GM12878 (cell line): Measurements from ENCODE around the gene BLCAP. TPM values are rescaled to one million over a fixed set of nuclear protein-coding genes. Genes with fewer than 3 reads are reported as not detected.

Experiments
- ATAC-seq: fragments of 200-7000 bp; cut with Tn5 transposase; 3 replicates; pipeline ENCODE4 v1.9.1; 2020; ENCODE audit warnings: mild to moderate bottlenecking, moderate library complexity
- BruUV-seq: library from RNA; stranded (reverse); fragments of 400-500 nt; replicated peaks from 2 replicates; lab custom pipeline; 2021; lab: Mats Ljungman, UMichigan
- CTCF ChIA-PET: fragments of 300-600 bp; sonication (Branson Sonifier 250); formaldehyde crosslinking; extraction: SDS; loops from one replicate; lab custom pipeline; 2021; ENCODE audit warnings: inconsistent platforms; lab: Yijun Ruan, JAX
- POLR2A ChIA-PET: fragments of 350-600 bp; formaldehyde crosslinking; extraction: SDS; loops from one replicate; lab custom pipeline; 2021; ENCODE audit warnings: inconsistent platforms; lab: Charles Lee
- RAD21 ChIA-PET: fragments of 300-600 bp; sonication (Branson Sonifier 250); formaldehyde crosslinking; loops from one replicate; lab custom pipeline; 2023; ENCODE audit warnings: antibody characterized with exemption; ENCODE audit not compliant: unreplicated experiment; lab: Charles Lee
- SMC1A ChIA-PET: fragments of 300-600 bp; sonication (Branson Sonifier 250); formaldehyde crosslinking; loops from one replicate; lab custom pipeline; 2023; ENCODE audit not compliant: unreplicated experiment, uncharacterized antibody; lab: Charles Lee
- DNase-seq: peaks from one replicate; pipeline ENCODE4 v3.0.0-alpha.2; 2011; ENCODE audit warnings: low read depth, low spot score
- FAIRE-seq: peaks from 3 replicates; lab custom pipeline; 2011; peaks lifted over from hg19 to GRCh38; lab: Jason Lieb, UNC
- H2AFZ ChIP-seq: 2 replicates; pipeline ENCODE4 v1.6.0; 2011; ENCODE audit warnings: low read depth, low read length, control low read depth; ENCODE audit not compliant: control insufficient read depth
- H3K27ac ChIP-seq: 2 replicates; pipeline ENCODE4 v1.5.1; 2011; ENCODE audit warnings: control low read depth; ENCODE audit not compliant: control insufficient read depth, insufficient read depth
- H3K27me3 ChIP-seq, 2 experiments: replicated peaks in 1 of 2; 2 replicates each; pipeline versions ENCODE4 v1.6.0 to v1.6.1; 2011; ENCODE audit warnings: low read length in 1 of 2; ENCODE audit not compliant: control insufficient read depth in 2 of 2, insufficient read depth in 2 of 2
- H3K36me3 ChIP-seq, 2 experiments: 2 replicates each; pipeline ENCODE4 v1.5.1; 2011; ENCODE audit warnings: low read length in 1 of 2; ENCODE audit not compliant: control insufficient read depth in 2 of 2, insufficient read depth in 2 of 2
- H3K4me1 ChIP-seq: 2 replicates; pipeline ENCODE4 v1.6.1; 2011; ENCODE audit warnings: mild to moderate bottlenecking, low read length, moderate library complexity, mixed read lengths; ENCODE audit not compliant: control insufficient read depth, insufficient read depth
- H3K4me2 ChIP-seq: 2 replicates; pipeline ENCODE4 v1.6.0; 2011; ENCODE audit warnings: control low read depth; ENCODE audit not compliant: control insufficient read depth, insufficient read depth
- H3K4me3 ChIP-seq: fragments of 200-600 bp; sonication (generic); 2 replicates; pipeline ENCODE4 v1.5.1; 2016
- H3K79me2 ChIP-seq: 2 replicates; pipeline ENCODE4 v1.6.0; 2011; ENCODE audit warnings: low read length; ENCODE audit not compliant: control insufficient read depth, insufficient read depth
- H3K9ac ChIP-seq: 2 replicates; pipeline ENCODE4 v1.8.0; 2011; ENCODE audit warnings: low read length, control low read depth, mixed read lengths; ENCODE audit not compliant: control insufficient read depth, insufficient read depth
- H3K9me3 ChIP-seq: replicated peaks from 3 replicates; pipeline ENCODE4 v1.5.1; 2011; ENCODE audit warnings: mild to moderate bottlenecking, low read length; ENCODE audit not compliant: control insufficient read depth, insufficient read depth
- H4K20me1 ChIP-seq: 2 replicates; pipeline ENCODE4 v1.6.0; 2011; ENCODE audit not compliant: control insufficient read depth, insufficient read depth
- ASH2L ChIP-seq: fragments of 300-600, 200-600 bp; sonication (generic); IDR thresholded peaks from 2 replicates; pipeline ENCODE4 v1.6.1; 2017; ENCODE audit warnings: low read depth, mild to moderate bottlenecking, borderline replicate concordance
- BCLAF1 ChIP-seq: fragments of 450-650 bp; IDR thresholded peaks from 2 replicates; pipeline ENCODE4 v1.6.1; 2017; ENCODE audit warnings: antibody characterized with exemption, mild to moderate bottlenecking, moderate library complexity
- CBX3 ChIP-seq: fragments of 200-600 bp; sonication (generic); IDR thresholded peaks from 2 replicates; pipeline ENCODE4 v1.6.1; 2016; ENCODE audit warnings: low read depth, borderline replicate concordance
- JUND ChIP-seq: IDR thresholded peaks from 2 replicates; pipeline ENCODE4 v1.6.1; 2012; ENCODE audit warnings: low read depth, mild to moderate bottlenecking, low read length, improper control_type of control experiment, moderate library complexity
- LARP7 ChIP-seq: fragments of 450-650 bp; IDR thresholded peaks from 2 replicates; pipeline ENCODE4 v1.6.1; 2017; ENCODE audit warnings: mild to moderate bottlenecking
- NRF1 ChIP-seq: conservative IDR thresholded peaks from 2 replicates; pipeline ENCODE4 v1.6.1; 2011; ENCODE audit warnings: mild to moderate bottlenecking, low read depth, low read length, improper control_type of control experiment
- PAX5 ChIP-seq: IDR thresholded peaks from 2 replicates; pipeline ENCODE4 v1.6.1; 2011; ENCODE audit warnings: low read depth, low read length, borderline replicate concordance
- SIN3A ChIP-seq: IDR thresholded peaks from 2 replicates; pipeline ENCODE4 v1.6.1; 2012; ENCODE audit warnings: low read depth, low read length, improper control_type of control experiment
- SMAD1 ChIP-seq: fragments of 450-650 bp; IDR thresholded peaks from 2 replicates; pipeline ENCODE4 v1.6.1; 2018; ENCODE audit warnings: mild to moderate bottlenecking, low read depth; ENCODE audit not compliant: partially characterized antibody
- SP1 ChIP-seq: IDR thresholded peaks from one replicate; pipeline ENCODE4 v1.6.1; 2011; ENCODE audit warnings: low read depth, low read length
- TCF7 ChIP-seq: IDR thresholded peaks from 2 replicates; pipeline ENCODE4 v1.6.1; 2014; ENCODE audit warnings: antibody characterized with exemption, borderline replicate concordance
- WRNIP1 ChIP-seq: IDR thresholded peaks from 2 replicates; pipeline ENCODE4 v1.6.1; 2011; ENCODE audit warnings: low read depth, low read length, improper control_type of control experiment, borderline replicate concordance
- WGBS: methylation state at CpG from one replicate; pipeline ENCODE4 v1.1.6; 2016; ENCODE audit warnings: low lambda C conversion rate; ENCODE audit not compliant: insufficient replicate concordance, insufficient coverage; ENCODE audit errors: missing lambda C conversion rate; 5-methylcytosine and 5-hydroxymethylcytosine counted together
- in situ Hi-C: fragments of 300-500 bp; cut with MboI; formaldehyde crosslinking; loops from 9 replicates; pipeline ENCODE4 v1.14.3; 2018; ENCODE audit warnings: mixed read lengths
- intact Hi-C: fragments of 100-400 bp; cut with micrococcal nuclease; formaldehyde crosslinking; loops from one replicate; pipeline ENCODE4 v1.14.2; 2022; ENCODE audit not compliant: unreplicated experiment
- polyA plus RNA-seq, 11 experiments: library from polyadenylated mRNA; depleted of rRNA in 4 of 11; unstranded in 6 of 11; stranded (reverse) in 5 of 11; fragments of >200 nt; fragmentation: Nextera tagmentation in 4 of 11; fragmentation: Illumina TruSeq in 1 of 11; extraction: Ambion mirVana in 4 of 11; extraction: Trizol in 1 of 11; gene quantifications; 1 replicate in 1 of 11; 2 replicates in 10 of 11; pipeline versions ENCODE4 v1.2.1 to v1.2.3, GENCODE V29; 2011 to 2016; ENCODE audit warnings: inconsistent platforms in 2 of 11, missing spikeins in 2 of 11, low read depth in 1 of 11
- total RNA-seq, 4 experiments: library from RNA; depleted of rRNA in 3 of 4; stranded (reverse); fragments of >200 nt in 3 of 4; fragmentation: Illumina TruSeq in 1 of 4; extraction: Trizol in 1 of 4; gene quantifications; 2 replicates each; pipeline versions ENCODE4 v1.2.1 to v1.2.3, GENCODE V29; 2013 to 2021

The BLCAP gene
- total and polyA plus RNA-seq, 10 of the 15 experiments (the other 5 are each of a cell fraction or from before 2014, with no cell fraction given), result 24.6 to 62.3 (median 47.3) TPM

GRCh38 chr20:37523911-37524700 lies 3.6 kb downstream of the BLCAP start:
- 93% methylated on average over 10 of the region's 10 CpGs for WGBS
- peaks cover 43% of the 10 kb centered on the region for H3K79me2 ChIP-seq
- H2AFZ ChIP-seq, result no peak overlapping the region
- no peak overlapping the region for H3K27ac ChIP-seq
- no peaks in the 10 kb centered on the region for H3K27me3 ChIP-seq
- H3K9me3 ChIP-seq, result no peaks in the 10 kb centered on the region
- no peak overlapping the region for H3K9ac ChIP-seq
- ChIA-PET POLR2A (no interaction called here), SMC1A (no interaction called here)
- no peak for ATAC-seq
- in situ Hi-C loops, result no loop called here
- H4K20me1 ChIP-seq, result peaks cover 7% of the 10 kb centered on the region; the same call in 1 of the 2 replicates
- BruUV-seq, result no TSS peak
- TF ChIP-seq LARP7, result no peak
- no peak for TF ChIP-seq CBX3
- TF ChIP-seq SMAD1, result no peak
- TF ChIP-seq JUND, result no peak
- no peak for TF ChIP-seq SIN3A
- TF ChIP-seq ASH2L, result no peak
- no peak for TF ChIP-seq BCLAF1
- no peak for TF ChIP-seq NRF1
- TF ChIP-seq TCF7, result no peak
- no peak for TF ChIP-seq SP1
- TF ChIP-seq PAX5, result no peak
- TF ChIP-seq WRNIP1, result no peak
- TF ChIP-seq, all 136 proteins: peak for 0
- no peak for FAIRE-seq
- no peak overlapping the region for H3K4me2 ChIP-seq
- peaks cover 16% of the 10 kb centered on the region for H3K4me1 ChIP-seq
- H3K4me3 ChIP-seq, result no peak overlapping the region
- RAD21 ChIA-PET, result interaction anchor here (1.4 kb wide), 1 partner anchor 11 kb away, joined by 4 read pairs; no protein-coding TSS in a partner anchor
- CTCF ChIA-PET, result interaction anchor here (13.3 to 13.5 kb wide), 2 partner anchors 255 to 329 kb away, joined by 200 to 282 read pairs; no protein-coding TSS in a partner anchor
- peaks cover 0 to under 1% of the 10 kb centered on the region in 2 experiments; a peak in 2 of 4 replicates for H3K36me3 ChIP-seq
- DNase-seq, result no peak
- intact Hi-C loops, result no loop called here
